Loucy (cell line): ENCODE measurements around the gene RPS6KB2.

ENCODE experiments used
- CTCF ChIP-seq: fragments of 200-600 bp; sonication (generic); conservative IDR thresholded peaks from 2 replicates; pipeline ENCODE4 v1.5.1; 2014; ENCODE audit warnings: mild to moderate bottlenecking, antibody characterized with exemption, low read length
- EZH2phosphoT487 ChIP-seq: fragments of 200-600 bp; IDR thresholded peaks from 2 replicates; pipeline ENCODE4 v1.6.1; 2018; ENCODE audit warnings: antibody characterized with exemption, mild to moderate bottlenecking, moderate library complexity, borderline replicate concordance

GRCh38 chr11:67423891-67424613 is 4.2 kb upstream of the RPS6KB2 start:
- TF ChIP-seq CTCF (no peak), EZH2phosphoT487 (no peak)
